Measurements from ENCODE around the gene SPATA32.
A peak's percentile ranks its signal among the peaks of the same experiment; 100 is the strongest.

Gene SPATA32

GRCh38 chr17:45279898-45280297 is 18.0 kb upstream of the SPATA32 start:
- H3K4me3 ChIP-seq (ENCODE audit: control insufficient read depth, low read depth, low read length), result no peak overlapping the region
- no peak for DNase-seq (ENCODE audit: low read depth)
- no peak for TF ChIP-seq CTCF (conservative IDR thresholded peaks at IDR 0.05; ENCODE audit: control insufficient read depth, insufficient read depth, low read depth, low read length)

GRCh38 chr17:45277992-45278391 is 16.1 kb upstream of the SPATA32 start:
- DNase-seq (ENCODE audit: low read depth), result peak; percentile 55
- H3K4me3 ChIP-seq (ENCODE audit: control insufficient read depth, low read depth, low read length), result no peak overlapping the region
- TF ChIP-seq CTCF (conservative IDR thresholded peaks at IDR 0.05; ENCODE audit: control insufficient read depth, insufficient read depth, low read depth, low read length), result no peak

GRCh38 chr17:45277216-45277849 is 15.4 kb upstream of the SPATA32 start:
- peak; percentile 91 for DNase-seq (ENCODE audit: low read depth)
- peak; percentile 91 for TF ChIP-seq CTCF (conservative IDR thresholded peaks at IDR 0.05; ENCODE audit: control insufficient read depth, insufficient read depth, low read depth, low read length)
- no peak overlapping the region for H3K4me3 ChIP-seq (ENCODE audit: control insufficient read depth, low read depth, low read length)

GRCh38 chr17:45276031-45276430 is 14.1 kb upstream of the SPATA32 start:
- DNase-seq (ENCODE audit: low read depth), result peak; percentile 65
- H3K4me3 ChIP-seq (ENCODE audit: control insufficient read depth, low read depth, low read length), result no peak overlapping the region
- no peak for TF ChIP-seq CTCF (conservative IDR thresholded peaks at IDR 0.05; ENCODE audit: control insufficient read depth, insufficient read depth, low read depth, low read length)

GRCh38 chr17:45274033-45274432 is 12.1 kb upstream of the SPATA32 start:
- no peak overlapping the region for H3K4me3 ChIP-seq (ENCODE audit: control insufficient read depth, low read depth, low read length)
- DNase-seq (ENCODE audit: low read depth), result no peak
- TF ChIP-seq CTCF (conservative IDR thresholded peaks at IDR 0.05; ENCODE audit: control insufficient read depth, insufficient read depth, low read depth, low read length), result no peak

- H3K4me3 ChIP-seq (ENCODE audit: control insufficient read depth, low read depth, low read length), result no peak overlapping the region
- DNase-seq (ENCODE audit: low read depth), result peak; percentile 76
- no peak for TF ChIP-seq CTCF (conservative IDR thresholded peaks at IDR 0.05; ENCODE audit: control insufficient read depth, insufficient read depth, low read depth, low read length)
Measured at GRCh38 chr17:45273551-45273957, 11.7 kb upstream of the SPATA32 start.

- no peak for TF ChIP-seq CTCF (conservative IDR thresholded peaks at IDR 0.05; ENCODE audit: control insufficient read depth, insufficient read depth, low read depth, low read length)
- DNase-seq (ENCODE audit: low read depth), result no peak
- H3K4me3 ChIP-seq (ENCODE audit: control insufficient read depth, low read depth, low read length), result no peak overlapping the region
Measured at GRCh38 chr17:45271603-45272002, 9.7 kb upstream of the SPATA32 start.

Measured in fibroblast of mammary gland (primary cell).